HG03558 (cell line): ENCODE data around the gene NFYC.
A peak's percentile ranks its signal among the peaks of the same experiment; 100 is the strongest.

Experiments
- ATAC-seq: cut with Tn5 transposase; IDR thresholded peaks from one replicate; pipeline ENCODE4 v1.9.1; 2021; ENCODE audit warnings: moderate number of reproducible peaks; ENCODE audit not compliant: unreplicated experiment; ENCODE audit errors: extremely low read depth

NFYC gene

DNA sequence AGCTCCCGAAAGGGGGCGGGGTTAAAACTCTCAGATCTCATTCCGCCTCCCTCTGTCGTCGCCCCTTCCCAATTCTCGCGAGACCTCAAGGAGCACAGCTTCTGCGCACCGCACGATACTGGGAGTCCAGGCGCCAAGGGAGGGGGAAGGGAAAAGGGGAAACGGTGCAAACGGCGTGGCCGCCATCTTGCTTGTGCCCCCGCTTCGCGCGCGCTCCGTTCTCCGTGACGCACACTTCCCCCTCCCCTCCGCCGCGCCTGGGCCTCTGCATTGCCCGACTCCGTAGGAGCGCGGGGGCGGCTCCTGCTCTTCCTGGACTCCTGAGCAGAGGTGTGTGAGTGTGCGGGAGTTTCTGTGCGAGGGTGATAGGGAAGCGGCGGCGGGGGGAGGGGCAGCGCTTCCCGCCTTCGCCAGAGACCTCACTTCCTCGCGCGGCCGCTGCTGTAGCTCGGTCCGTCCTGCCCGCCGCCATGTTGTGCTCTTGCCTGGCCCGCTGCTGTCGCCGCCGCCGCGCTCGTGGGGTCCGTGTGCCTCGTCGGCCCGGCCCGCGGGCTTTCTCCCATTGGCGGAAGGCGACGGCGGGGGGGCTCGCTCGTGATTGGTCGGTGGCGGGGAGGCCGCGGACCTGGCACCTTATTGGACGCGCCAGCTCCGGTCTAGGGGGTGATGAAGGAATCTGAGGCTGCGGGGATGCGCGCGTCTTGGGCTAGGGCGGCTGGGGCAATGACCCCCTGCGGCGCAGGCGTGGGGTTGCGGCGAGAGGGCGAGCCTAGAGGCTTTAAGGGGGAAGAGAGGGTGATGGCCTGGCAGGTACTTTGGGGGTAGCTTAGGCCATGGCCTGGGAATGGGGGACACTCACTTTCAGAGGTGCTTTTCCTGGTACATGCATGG lies at the start of gene NFYC:
Gene NFYC, plus strand, starts transcription at position 167 of the 891 bp plus-strand sequence. CDS start 47,140 bp downstream, outside the sequence.
- ATAC-seq = peak; percentile 50

DNA sequence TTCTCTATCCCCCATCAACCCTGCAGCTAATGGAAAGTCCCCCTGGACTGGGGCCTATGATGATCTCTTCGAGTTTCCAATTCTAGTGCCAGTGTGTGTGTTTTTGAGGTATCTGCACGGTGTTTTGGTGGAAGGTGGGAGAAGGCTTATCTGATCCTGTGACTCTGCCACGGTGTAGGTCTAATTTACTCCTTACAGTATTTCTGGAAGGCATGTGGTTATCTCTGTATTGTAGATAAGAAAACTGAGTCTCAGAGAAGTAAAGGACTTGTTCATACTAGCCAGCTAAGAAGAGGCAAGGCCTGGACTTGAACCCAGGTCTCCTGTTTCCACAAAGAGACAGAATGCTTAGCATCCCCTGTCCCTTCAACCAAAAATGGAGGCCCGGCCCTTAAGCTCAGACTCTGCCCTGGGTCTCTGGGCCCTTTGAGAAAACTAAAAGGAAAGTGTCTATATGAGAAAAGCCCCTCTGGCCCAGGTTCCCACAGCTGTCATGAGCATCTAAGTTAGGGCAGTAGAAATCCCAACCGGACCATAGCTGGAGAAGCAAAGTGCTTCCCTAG lies 46.3 kb upstream of the NFYC start:
- no peak for ATAC-seq

GRCh38 chr1:40646315-40646714 lies 45.2 kb upstream of the NFYC start:
- ATAC-seq = no peak

DNA sequence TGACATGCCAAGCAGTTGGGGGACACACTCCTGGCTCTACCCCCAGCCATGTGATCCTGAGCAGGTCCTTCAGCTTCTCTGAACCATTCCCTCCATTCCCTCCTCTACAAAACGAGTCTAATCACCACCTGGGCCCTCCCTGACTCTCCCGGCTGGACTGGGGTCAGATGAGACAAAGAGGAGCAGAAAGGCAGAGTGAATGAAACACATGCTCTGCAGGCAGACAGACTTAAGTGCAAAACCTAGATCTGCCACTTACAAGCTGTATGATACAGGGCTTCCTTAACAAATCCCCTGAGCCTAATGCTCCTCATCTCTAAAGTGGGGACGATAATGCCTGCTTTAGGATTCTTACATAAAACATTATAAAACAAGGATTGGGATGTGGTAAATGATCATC lies 43.3 kb upstream of the NFYC start:
- ATAC-seq = no peak

DNA sequence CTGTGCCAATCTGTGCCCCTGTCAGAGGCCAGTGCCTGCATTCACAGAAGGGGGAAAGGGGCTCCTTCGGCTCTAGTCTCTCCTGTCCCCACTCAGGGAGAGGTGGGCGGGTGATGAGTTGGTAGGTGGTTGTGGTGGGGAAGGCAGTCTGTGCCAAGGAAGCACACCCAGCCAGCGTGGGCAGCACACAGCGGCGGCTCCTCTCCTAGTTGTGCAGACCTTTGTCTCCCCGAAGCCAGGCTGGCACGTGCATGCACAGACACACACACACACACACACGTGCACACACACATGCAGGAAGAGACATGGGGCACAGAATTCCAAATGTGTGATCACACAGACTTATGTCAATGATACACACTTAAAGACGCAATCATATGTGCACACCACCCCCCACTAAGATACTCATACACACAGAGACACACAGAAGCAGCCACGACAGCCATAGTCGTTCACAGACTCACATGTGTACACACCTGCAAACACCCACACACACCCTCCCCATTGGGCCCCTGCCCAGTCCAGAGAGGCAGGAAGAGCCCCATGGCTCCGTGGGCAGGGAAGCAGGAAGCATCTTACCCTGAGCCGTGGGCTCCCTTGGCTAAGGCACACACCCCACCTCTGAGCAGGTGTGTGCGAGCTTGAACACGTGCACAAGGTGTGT lies 42.4 kb upstream of the NFYC start:
- ATAC-seq = no peak

GRCh38 chr1:40649592-40649930 lies 41.9 kb upstream of the NFYC start:
- ATAC-seq = no peak

GRCh38 chr1:40650075-40650474 lies 41.4 kb upstream of the NFYC start:
- no peak for ATAC-seq

DNA sequence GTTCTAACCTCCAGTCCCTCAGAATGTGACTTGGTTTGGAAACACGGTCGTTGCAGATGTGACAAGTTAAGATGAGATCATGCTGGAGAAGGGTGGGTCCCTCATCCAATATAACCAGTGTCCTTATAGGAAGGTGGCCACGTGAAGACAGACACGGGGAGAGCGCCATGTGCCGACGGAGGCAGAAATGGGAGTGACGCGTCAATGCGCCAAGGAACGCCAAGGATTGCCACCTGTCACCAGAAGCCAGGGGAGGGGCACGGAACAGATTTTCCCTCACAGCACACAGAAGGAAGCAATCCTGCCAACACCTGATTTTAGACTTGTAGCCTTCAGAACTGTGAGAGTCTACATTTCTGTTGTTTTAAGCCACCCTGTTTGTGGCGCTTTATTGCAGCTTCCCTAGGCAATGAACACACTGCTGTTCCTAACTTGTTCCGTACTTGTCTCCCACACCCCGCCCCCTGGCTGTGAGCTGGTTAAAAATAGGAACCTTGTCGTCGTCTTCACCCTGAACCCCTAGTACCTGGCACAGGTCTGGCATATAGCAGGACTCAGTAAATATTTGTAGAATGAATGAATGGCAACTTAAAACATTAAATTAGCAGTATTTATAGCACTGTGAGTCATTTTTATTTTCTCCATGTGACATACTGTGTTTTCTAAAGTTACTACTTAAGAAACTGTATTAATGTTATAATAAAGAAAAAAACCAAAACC lies 40.2 kb upstream of the NFYC start:
- no peak for ATAC-seq

DNA sequence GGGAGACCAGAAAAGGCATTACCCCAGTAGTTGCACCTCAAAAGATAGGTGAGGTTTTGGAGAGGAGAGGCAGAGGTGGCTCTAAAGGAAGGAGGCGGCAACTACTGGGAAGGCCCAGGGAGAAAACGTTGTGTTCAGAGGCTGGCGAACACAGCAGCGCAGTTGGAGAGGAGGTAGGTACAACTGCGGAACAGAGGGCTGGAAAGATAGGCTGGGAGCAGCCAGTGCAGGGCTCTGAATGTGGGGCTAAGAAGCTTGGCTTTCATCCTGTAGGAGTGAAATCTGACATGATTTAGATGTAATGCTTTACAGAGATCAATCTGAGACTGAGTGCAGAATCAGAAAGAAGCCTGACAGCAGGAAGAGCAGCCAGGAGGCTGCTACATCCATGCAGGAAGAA lies 39.0 kb upstream of the NFYC start:
- no peak for ATAC-seq

DNA sequence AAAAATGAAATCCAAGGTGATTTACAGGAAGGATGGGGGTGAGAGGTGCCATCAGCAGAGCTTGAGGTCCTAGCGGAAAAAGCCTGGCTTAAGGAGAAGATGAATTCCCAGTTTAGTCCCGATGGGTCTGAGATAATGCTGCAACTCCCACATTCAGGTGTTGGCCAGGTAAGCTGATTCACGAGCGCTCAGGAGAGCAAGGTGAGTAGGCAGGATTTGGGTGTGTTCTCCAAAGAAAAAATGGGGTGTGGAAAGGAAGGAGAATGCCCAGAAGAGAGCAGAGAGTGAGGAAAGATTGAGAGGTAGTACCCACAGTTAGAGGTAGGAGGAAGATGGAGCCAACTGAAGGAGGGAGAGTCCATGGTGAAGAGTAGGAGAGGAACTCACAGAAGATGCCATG lies 38.5 kb upstream of the NFYC start:
- no peak for ATAC-seq

DNA sequence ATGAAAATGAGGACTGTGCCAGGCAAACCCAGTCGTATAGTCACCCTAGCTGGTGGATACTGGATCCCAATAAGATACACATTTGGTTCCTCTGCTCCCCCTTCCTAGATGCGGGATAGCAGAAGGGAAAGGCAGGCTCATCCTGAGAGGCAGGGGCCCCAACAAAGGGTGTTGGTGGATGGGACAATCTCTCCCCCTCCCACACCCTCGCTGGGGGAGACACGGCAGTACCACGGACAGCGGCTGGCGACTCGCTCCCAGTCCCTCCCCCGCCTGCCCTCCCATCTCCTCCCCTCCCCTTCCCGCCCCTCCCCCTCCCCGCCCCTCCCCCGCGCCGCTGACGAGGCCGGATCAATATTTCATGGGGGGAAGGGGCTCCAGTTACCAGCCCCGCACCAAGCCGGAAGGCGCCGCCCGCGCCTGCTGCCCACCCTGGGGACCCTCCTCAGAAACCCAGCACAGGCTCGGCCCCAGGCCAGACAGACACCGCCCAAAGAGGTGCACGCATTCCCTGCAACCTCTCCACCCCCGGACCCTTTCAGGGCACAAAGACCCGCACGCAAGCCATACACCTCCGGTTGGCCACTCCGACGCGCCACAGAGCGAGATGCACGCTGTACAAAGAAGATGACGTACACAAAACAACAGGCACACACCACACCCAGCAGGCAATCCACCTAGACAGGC lies 37.5 kb upstream of the NFYC start:
- no peak for ATAC-seq

GRCh38 chr1:40657046-40657445 lies 34.5 kb upstream of the NFYC start:
- no peak for ATAC-seq

DNA sequence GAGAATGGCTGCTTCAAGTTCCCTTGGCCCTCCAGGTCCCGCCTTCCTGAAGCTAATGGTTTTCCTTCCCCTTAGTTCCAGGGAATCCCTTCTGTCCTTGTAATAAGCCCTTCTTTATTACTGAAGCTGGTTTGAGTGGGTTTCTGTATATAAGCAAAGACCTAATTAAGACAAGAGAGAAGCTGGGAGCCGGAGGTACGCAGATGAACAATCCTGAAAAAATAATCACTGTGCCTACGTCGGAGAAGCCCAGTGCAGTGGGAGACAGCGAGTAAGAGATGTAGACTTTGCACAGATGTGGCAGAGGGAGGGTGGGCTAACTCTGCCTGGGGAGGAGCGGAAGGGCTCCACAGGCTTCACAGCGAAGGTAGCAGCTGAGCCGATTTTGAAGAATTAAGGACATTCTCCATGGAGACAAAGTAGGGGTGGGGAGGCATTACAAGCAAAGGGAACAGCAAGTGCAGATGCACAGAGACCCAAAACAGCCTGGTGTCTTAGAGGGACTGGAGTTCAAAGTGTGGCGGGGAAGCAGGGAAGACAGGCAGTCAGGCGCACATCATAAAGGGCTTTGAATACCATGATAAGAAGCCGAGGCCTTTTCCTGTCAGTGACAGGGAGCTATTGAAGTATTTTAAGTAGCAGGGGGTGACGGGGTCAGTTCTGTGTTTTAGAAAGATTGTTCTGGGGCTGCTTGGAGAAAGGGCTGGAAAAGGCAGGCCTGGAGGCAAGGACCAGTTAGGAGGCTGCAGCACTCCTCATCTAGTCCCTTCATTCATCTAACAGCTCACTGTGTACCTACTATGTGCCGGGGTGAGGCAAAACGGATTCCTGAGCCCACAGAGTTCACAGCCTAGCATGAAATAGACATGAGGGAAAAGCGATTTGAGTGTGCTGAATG lies 32.5 kb upstream of the NFYC start:
- ATAC-seq = no peak

- ATAC-seq = no peak
Measured at GRCh38 chr1:40659649-40659947, 31.9 kb upstream of the NFYC start.

GRCh38 chr1:40661678-40662077 lies 29.8 kb upstream of the NFYC start:
- ATAC-seq = no peak

DNA sequence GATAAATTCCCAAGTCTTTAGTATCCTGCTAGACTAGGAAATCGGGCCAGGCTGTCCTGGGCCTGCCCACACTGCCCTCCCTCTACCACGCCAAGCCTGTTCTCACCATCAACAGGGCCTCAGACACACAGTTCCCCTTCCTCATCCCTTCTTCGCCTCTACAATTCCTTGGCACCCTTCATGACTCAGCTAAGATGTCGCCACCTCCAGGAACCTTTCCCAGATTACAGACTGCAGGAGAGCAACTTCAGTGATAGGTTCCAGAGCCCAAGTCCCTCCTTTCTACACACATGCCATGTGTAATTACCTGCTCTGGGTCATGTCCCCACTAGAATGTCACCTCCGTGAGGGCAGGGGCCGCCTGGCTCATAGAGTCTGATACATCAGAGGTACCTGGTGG lies 29.4 kb upstream of the NFYC start:
- no peak for ATAC-seq

GRCh38 chr1:40662864-40663263 lies 28.6 kb upstream of the NFYC start:
- ATAC-seq = no peak

GRCh38 chr1:40663324-40664166 lies 28.0 kb upstream of the NFYC start:
- ATAC-seq = no peak

GRCh38 chr1:40664167-40664537 lies 27.4 kb upstream of the NFYC start:
- no peak for ATAC-seq
